Upper lobe of right lung (tissue), 1 donor: ENCODE measurements around the gene CKLF. TPM values are rescaled to one million over a fixed set of nuclear protein-coding genes. Genes with fewer than 3 reads are reported as not detected.

Experiments used
- ATAC-seq: fragments of 200-7000 bp; cut with Tn5 transposase; one replicate; pipeline ENCODE4 v1.9.1; 2020; ENCODE audit warnings: mild to moderate bottlenecking, moderate library complexity
- DNase-seq: peaks from one replicate; pipeline ENCODE4 v3.0.0-alpha.2; 2020
- H3K27ac ChIP-seq: fragments of 200-600 bp; one replicate; pipeline ENCODE4 v1.8.0; 2022
- H3K27me3 ChIP-seq: fragments of 200-600 bp; one replicate; pipeline ENCODE4 v1.8.0; 2022; ENCODE audit warnings: mild to moderate bottlenecking
- H3K36me3 ChIP-seq: fragments of 200-600 bp; one replicate; pipeline ENCODE4 v1.8.0; 2022
- H3K4me1 ChIP-seq: fragments of 200-600 bp; one replicate; pipeline ENCODE4 v1.8.0; 2022
- H3K4me3 ChIP-seq: fragments of 200-600 bp; one replicate; pipeline ENCODE4 v1.8.0; 2022; ENCODE audit warnings: mild to moderate bottlenecking
- H3K9me3 ChIP-seq: fragments of 200-600 bp; one replicate; pipeline ENCODE4 v1.8.0; 2022
- intact Hi-C: fragments of 100-400 bp; cut with DNase I; formaldehyde crosslinking; loops from one replicate; pipeline ENCODE4 v1.11.0; 2022
- total RNA-seq: library from RNA; stranded (reverse); fragmentation: NEBNext Ultra II Directional; extraction: Animal tissue kit (Norgen Biotek cat#: 25700); gene quantifications from one replicate; pipeline ENCODE4 v1.2.1, GENCODE V29; 2021
- TF ChIP-seq, protein P1 (sequence below): fragments of 200-600 bp; IDR thresholded peaks from one replicate; pipeline ENCODE4 v1.8.0; 2022; ENCODE audit warnings: antibody characterized with exemption
- donor health status: DM: no; HTN: yes; CAD: no; lungs with severe emphysema.

The CKLF gene
- total RNA-seq, 1 donor from 2014 or later: 57.6 TPM

GRCh38 chr16:66521951-66522771, 30.2 kb upstream of the CKLF start:
- peaks cover 79% of the 10 kb centered on the region for H3K4me1 ChIP-seq
- peak overlapping the region; percentile 97 for H3K27ac ChIP-seq
- intact Hi-C loops: no loop called here
- H3K9me3 ChIP-seq: no peaks in the 10 kb centered on the region
- TF ChIP-seq, protein P1, sequence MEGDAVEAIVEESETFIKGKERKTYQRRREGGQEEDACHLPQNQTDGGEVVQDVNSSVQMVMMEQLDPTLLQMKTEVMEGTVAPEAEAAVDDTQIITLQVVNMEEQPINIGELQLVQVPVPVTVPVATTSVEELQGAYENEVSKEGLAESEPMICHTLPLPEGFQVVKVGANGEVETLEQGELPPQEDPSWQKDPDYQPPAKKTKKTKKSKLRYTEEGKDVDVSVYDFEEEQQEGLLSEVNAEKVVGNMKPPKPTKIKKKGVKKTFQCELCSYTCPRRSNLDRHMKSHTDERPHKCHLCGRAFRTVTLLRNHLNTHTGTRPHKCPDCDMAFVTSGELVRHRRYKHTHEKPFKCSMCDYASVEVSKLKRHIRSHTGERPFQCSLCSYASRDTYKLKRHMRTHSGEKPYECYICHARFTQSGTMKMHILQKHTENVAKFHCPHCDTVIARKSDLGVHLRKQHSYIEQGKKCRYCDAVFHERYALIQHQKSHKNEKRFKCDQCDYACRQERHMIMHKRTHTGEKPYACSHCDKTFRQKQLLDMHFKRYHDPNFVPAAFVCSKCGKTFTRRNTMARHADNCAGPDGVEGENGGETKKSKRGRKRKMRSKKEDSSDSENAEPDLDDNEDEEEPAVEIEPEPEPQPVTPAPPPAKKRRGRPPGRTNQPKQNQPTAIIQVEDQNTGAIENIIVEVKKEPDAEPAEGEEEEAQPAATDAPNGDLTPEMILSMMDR: no peak
- H3K27me3 ChIP-seq: no peaks in the 10 kb centered on the region
- ATAC-seq (peak; percentile 74), DNase-seq (peak; percentile 86)
- H3K36me3 ChIP-seq: peaks cover 1% of the 10 kb centered on the region
- H3K4me3 ChIP-seq: no peak overlapping the region

GRCh38 chr16:66522816-66523590, 29.4 kb upstream of the CKLF start:
- Histone ChIP-seq H3K9me3 (no peaks in the 10 kb centered on the region), H3K4me3 (no peak overlapping the region), H3K27me3 (no peaks in the 10 kb centered on the region), H3K36me3 (peaks cover 9% of the 10 kb centered on the region), H3K27ac (peak overlapping the region; percentile 97), H3K4me1 (peaks cover 71% of the 10 kb centered on the region)
- DNase-seq: no peak
- no peak for ATAC-seq
- intact Hi-C loops: no loop called here
- TF ChIP-seq, protein P1: no peak

GRCh38 chr16:66523861-66524354, 28.5 kb upstream of the CKLF start:
- intact Hi-C loops: no loop called here
- TF ChIP-seq, protein P1: no peak
- H3K27me3 ChIP-seq: no peaks in the 10 kb centered on the region
- peaks cover 19% of the 10 kb centered on the region for H3K36me3 ChIP-seq
- H3K4me1 ChIP-seq: peaks cover 63% of the 10 kb centered on the region
- H3K27ac ChIP-seq: peak overlapping the region; percentile 97
- H3K9me3 ChIP-seq: no peaks in the 10 kb centered on the region
- ATAC-seq (no peak), DNase-seq (no peak)
- H3K4me3 ChIP-seq: no peak overlapping the region

DNA sequence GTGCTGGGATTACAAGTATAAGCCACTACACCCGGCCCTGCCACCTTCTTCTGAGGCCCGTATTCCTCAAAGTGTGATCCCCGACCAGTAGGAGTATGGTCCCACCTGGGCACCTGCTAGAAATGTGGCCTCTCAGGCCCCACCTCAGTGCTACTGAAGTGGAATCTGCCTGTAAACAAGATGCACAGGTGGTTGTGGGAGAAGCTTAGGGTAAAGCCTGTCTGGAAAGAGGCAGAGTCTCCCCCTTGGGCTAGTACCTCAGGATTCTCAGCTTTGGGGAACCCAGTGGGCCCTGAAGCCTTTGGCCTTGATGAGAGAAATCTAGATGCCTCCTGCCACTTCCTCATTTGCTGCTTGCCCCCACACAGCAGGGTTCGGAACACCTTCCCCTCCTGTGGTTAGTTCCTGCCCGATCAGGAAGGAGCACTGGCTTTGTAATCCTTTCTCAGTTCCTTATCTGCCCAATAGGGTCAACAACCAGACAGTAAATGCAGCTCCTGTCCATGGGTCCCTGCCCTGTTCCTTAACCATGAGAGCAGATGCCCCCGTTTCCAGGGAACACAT, 27.7 kb upstream of the CKLF start:
- DNase-seq: no peak
- TF ChIP-seq, protein P1: no peak
- ATAC-seq: peak; percentile 71
- Histone ChIP-seq H3K36me3 (peaks cover 26% of the 10 kb centered on the region), H3K4me3 (no peak overlapping the region), H3K4me1 (peaks cover 56% of the 10 kb centered on the region), H3K9me3 (no peaks in the 10 kb centered on the region), H3K27me3 (no peaks in the 10 kb centered on the region), H3K27ac (peak overlapping the region; percentile 97)
- intact Hi-C loops: no loop called here

GRCh38 chr16:66525396-66526180, 26.8 kb upstream of the CKLF start:
- H3K4me1 ChIP-seq: peaks cover 47% of the 10 kb centered on the region
- peak overlapping the region; percentile 97 for H3K27ac ChIP-seq
- H3K4me3 ChIP-seq: no peak overlapping the region
- no peak for DNase-seq
- TF ChIP-seq, protein P1: no peak
- no peaks in the 10 kb centered on the region for H3K9me3 ChIP-seq
- peaks cover 34% of the 10 kb centered on the region for H3K36me3 ChIP-seq
- ATAC-seq: peak; percentile 37
- intact Hi-C loops: no loop called here
- H3K27me3 ChIP-seq: no peaks in the 10 kb centered on the region
